Right lung (tissue), 5 donors: ENCODE results near the gene AFDN. TPM values are rescaled to one million over a fixed set of nuclear protein-coding genes. Genes with fewer than 3 reads are reported as not detected.
A peak's percentile ranks its signal among the peaks of the same experiment; 100 is the strongest.
"Not testable (repeated sequence)": the region's sequence is repeated elsewhere in the genome, so short reads cannot be mapped to it uniquely, and the experiment has no call there.

Experiments used
- DNase-seq, 2 donors: peaks; one replicate each; pipeline ENCODE4 v3.0.0-alpha.2; 2013
- polyA plus RNA-seq, 5 donors: library from polyadenylated mRNA; unstranded; fragments of 120-200 nt; gene quantifications; one replicate each; pipeline versions ENCODE4 v1.2.1 to v1.2.3, GENCODE V29; 2013; ENCODE audit warnings: inconsistent platforms in 1 of 5, low replicate concordance in 1 of 5; ENCODE audit not compliant: insufficient read length in 5 of 5, insufficient read depth in 1 of 5

Gene AFDN
- polyA plus RNA-seq, 5 donors, result 217 to 344 (median 308) TPM

- DNase-seq, result no peak
Observed at GRCh38 chr6:167993831-167994230, 167.1 kb downstream of the AFDN start.

- DNase-seq, result no peak
Observed at GRCh38 chr6:167995302-167995701, 168.6 kb downstream of the AFDN start.

DNA sequence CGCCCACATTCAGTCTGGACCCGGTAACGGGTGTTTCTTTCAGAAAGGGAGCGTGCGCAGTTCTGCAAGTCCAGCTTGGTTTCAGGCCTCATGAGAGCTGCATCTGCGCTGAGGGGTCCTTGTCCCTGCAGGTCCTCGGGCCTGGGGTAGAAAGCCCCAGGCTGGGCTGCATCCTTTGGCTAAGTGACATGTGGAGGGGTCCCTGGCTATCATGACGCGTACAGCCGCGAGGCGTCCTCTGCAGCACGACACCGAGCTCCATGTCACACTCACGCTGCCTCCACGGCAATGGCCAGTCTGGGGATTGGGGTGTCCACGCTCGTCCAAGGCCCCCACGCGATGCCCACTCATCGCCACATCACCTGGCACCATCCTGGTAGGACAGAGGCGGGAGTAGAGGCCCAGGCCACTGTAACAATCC lies 169.0 kb downstream of the AFDN start:
- DNase-seq, result no peak

DNA sequence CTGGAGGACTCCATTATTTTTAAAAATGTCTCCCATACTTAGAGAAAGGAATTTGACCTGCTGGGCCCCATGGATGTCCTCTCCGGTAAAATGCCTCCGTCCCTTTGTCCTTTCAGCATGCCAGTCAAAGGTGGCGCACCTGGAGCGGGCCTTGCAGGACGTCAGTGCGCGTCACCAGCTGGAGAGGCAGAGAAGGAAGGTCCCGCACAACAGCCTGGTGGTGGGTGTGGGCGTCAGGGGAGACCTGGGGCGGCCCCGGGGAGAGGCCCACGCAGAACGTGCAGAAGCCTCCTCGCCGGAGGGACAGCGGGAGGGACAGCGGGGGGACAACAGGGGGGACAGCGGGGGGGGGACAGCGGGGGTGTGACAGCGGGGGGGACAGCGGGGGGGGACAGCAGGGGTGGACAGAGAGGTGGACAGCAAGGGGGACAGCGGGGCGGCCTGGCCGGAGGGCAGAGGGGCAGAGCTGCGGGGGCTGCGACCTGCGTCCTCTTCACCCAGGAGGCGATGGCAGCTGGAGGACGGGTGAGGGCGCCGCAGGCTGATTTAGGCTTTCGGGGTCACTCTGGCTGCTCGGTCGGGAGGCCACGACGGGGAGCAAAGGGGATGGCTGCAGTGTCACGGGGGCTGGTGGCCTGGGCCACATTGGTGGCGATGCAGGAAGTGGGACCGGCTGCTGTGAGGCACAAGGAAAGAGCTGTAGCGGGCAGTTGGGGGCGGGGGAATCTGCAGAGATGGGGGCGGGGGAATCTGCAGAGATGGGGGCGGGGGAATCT lies 169.9 kb downstream of the AFDN start:
- no peak for DNase-seq

DNA sequence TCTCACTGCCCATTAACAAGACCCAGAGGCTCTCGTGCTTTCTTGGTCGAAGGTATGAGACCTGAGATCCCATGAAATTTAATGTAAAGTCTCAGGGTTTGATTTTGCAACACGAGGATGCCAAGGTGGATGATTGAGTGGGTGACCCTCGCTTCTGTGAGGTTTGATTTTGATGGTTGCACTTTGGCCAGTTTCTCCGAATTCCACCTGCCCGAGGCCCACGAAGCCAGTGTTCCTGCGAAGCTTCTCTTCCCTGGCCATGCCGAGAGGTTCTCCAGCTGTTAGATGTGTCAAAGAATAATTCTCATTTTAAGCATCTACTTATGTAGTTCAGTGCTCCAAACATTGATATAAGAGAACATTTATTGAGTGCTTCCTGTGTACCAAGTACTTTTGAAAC lies 170.9 kb downstream of the AFDN start, which contains the start of gene KIF25:
TSS of gene KIF25 (plus strand) at position 30 of the 400 bp plus-strand sequence. CDS start 31,915 bp downstream, outside the sequence.
- DNase-seq, result no peak

DNA sequence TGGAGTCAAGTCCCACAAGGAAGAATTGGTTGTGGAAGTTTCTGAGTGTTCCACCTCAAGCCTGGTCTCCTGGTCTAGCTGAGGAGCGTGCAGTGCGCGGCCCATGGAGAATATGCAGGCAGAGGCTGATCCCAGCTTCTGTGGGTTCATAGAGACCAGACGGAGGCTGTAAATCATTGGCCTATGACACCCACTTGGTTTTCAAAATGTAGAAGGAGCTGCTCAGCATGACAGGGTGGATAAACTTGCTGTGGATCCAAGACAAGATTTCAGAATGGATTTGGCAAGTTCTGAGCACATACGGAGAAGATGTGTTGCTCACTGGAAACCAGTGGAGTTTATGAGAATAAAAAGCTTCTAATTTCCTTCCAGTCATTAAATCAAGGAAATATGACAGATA lies 171.5 kb downstream of the AFDN start:
- DNase-seq, result no peak

GRCh38 chr6:168000198-168001028 lies 173.7 kb downstream of the AFDN start:
- DNase-seq, result no peak

DNA sequence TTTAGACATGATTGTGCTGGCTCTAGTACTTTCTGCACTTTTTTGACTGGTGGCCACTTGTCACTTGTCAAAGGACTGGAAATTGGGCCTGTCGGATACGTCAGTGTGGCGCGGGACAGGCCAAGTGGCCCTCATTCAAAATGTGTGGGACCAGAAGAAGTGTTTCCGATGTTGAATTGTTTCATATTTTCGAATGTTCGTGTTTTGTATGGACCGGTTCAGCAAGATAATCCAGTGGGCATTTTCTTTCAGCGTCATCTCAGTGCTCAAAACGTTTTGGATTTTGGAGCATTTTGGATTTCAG lies 174.3 kb downstream of the AFDN start:
- no peak for DNase-seq

GRCh38 chr6:168001514-168001913 lies 174.8 kb downstream of the AFDN start:
- DNase-seq, result not testable (repeated sequence)

GRCh38 chr6:168002804-168003203 lies 176.1 kb downstream of the AFDN start:
- no peak for DNase-seq

- no peak for DNase-seq
Observed at GRCh38 chr6:168004023-168004422, 177.3 kb downstream of the AFDN start.

- no peak for DNase-seq
Observed at GRCh38 chr6:168004945-168005344, 178.2 kb downstream of the AFDN start.

GRCh38 chr6:168005796-168006195 lies 179.1 kb downstream of the AFDN start:
- DNase-seq, result no peak

DNA sequence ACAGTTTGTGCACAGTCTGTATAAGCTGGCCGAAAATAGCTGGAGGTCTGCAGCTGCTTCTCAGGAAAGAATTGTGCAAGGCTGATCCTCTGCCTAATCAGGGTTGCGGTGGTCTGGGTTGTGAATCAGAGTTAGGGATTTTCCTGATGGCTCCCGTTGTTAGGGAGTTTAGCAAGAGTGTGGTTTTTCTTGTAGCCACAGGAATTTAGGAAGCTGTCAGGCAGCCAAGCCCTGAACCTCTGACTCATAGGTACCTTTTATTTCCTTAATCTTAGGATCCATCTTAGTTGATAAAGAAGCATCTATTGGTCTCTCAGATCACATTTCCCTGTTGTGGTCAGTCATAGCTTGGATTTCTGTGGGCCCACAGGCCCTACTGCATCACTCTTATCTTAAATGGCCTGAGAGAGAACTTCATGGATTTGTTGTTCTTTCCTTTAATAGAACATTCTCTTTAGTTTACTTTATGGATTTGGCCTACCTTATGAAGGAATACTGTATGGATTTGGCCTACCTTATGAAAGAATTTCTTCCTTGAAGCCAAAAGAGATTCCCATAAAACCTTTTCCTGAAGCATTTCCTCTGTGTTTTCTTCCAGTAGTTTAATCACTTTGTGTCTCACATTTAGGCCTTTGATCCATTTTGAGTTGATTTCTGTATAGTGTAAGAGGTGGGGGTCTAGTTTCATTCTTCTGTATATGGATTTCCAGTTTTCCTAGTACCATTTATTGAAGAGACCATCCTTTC lies 181.1 kb downstream of the AFDN start:
- DNase-seq, result no peak

DNA sequence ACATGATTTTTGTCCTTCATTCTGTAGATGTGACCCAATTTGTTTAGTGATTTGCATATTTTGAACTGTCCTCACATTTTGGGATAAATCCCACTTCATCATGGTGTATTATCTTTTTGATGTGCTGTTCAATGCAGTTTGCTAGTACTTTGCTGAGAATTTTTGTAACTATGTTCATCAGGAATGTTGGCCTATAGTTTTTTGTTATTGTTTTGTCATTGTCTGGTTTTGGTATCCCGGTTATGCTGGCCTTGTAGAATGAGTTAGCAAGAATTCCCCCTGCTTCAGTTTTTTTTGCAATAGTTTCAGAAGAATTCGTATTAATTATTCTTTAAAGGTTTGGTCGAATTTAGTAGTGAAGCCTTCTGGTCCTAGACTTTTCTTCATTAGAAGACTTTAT lies 182.6 kb downstream of the AFDN start:
- DNase-seq, result no peak

GRCh38 chr6:168011291-168011690 lies 184.6 kb downstream of the AFDN start:
- no peak for DNase-seq

DNA sequence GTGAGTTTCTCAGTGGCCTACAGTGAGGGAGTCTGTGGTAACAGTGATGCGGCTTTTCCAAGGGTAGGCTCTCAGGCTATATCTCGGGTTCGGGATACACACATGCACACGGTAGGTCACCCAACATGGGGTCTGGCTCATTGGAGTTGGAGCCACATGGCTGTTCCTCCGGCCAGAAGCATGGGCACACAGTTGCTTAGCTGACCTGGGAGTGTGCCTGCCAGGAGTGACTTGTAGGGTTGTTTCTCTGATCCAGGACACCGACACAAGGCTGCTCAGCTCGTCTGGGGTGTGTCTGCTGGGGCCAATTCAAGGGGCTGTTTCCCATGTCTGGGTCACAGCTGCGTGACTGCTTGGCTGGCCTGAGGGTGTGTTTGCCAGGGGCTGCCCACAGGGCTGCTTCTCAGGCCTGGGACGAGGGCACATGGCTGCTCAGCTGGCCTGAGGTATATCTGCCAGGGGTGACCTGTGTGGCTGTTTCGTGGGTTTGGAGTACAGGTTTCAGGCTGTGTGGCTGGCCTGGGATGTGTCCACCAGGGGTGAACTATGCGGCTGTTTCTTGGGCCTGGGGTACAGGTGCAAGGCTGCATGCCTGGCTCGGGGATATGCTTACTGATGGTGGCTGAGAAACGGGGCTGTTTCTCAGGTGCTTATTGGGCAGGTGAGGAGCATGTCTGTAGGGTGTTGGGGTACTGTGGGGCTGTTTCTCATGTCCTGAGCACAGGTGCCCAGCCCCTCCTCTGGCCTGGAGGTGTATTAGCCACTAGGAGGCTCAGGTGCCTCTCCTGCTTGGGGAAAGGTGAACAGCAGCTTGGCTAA lies 185.9 kb downstream of the AFDN start:
- DNase-seq, result no peak

- no peak for DNase-seq
Observed at GRCh38 chr6:168013250-168013915, 186.7 kb downstream of the AFDN start.

DNA sequence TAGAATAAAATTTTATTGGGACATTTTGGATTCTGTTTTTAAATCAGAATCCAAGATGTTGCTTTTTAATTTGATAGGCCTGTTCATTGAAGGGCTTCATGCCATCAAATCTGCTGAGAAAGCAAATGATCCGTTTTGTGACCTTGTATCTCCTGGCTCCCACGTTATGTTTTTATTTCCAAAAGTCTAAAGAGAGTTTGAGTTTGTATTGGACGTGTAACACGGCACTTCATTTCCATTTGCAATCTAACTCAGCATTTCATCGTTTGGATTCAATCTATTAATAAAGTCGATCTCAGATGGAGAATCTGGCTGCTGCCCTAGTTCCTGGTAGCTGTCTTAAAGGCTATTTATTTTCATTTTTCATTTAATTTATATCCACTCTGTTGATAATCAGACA lies 187.7 kb downstream of the AFDN start:
- DNase-seq, result peak; percentile 83 to 85

- DNase-seq, result no peak
Observed at GRCh38 chr6:168015009-168015408, 188.3 kb downstream of the AFDN start.
